Activated gamma-delta T cell (primary cell): ENCODE results near the gene AK5.
"Not testable (repeated sequence)": the region's sequence is repeated elsewhere in the genome, so short reads cannot be mapped to it uniquely, and the experiment has no call there.

Experiments used
- DNase-seq: peaks from one replicate; lab custom pipeline; 2025; lab: John Stamatoyannopoulos, UW

Gene AK5

DNA sequence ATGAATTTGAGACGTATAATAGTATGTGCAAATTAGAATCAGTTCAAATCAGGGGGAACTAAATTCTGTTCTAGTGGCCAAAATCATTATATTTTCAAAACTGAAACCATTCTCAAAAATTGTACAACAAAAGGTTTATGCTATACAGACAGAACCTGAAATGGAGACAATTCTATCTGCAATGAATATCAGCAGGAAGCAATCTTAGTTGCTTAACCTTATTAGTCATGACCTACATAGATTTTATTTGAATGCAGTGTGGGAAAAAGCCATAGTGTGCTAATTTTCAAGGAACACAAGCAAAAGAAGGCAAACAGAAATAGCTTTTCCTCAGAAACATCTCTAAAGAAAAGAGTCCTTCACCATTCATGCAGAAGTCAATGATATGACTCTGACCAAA lies 6.5 kb downstream of the AK5 start:
- DNase-seq, result no peak

DNA sequence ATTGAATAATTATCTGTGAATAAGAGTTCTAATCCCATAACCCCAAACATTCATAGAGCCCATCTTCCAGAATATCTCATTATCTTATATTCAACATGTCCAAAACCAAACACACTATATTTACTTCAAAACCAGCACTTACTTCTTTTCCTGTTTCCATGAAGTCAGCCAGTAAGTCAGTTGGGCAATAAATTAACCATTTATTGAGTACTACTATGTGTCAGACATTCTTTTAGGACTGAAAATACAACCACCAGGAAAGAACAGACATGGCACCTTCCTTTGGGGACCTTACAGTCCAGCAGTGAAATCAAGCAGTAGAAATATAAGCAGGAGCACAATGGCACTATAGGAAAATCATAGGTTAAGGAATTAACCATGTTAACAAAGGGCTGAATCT lies 8.8 kb downstream of the AK5 start:
- no peak for DNase-seq

DNA sequence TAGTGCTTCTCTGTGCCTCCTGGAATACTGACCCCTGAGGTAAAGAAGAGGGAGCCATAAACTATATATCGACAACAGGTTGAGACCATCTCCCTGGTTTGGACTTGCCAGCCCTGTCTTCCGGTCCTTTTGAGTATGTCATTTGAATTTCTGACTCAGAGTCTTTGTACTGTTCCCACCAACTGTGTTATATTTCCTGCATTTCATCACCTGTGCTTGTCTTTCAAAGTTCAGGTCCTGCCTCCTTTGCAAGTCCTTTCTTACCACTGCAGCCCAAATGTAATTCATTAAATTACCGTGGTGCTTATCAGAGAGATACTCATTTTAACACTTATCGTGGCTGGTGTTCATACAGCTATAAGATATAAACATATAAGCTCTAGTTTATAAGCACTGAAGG lies 10.7 kb downstream of the AK5 start:
- DNase-seq, result no peak

GRCh38 chr1:77300566-77300965 lies 18.7 kb downstream of the AK5 start:
- DNase-seq, result no peak

GRCh38 chr1:77303387-77303786 lies 21.6 kb downstream of the AK5 start:
- DNase-seq, result no peak

- no peak for DNase-seq
These were observed 27.2 kb downstream of the AK5 start for GRCh38 chr1:77308889-77309621.

- no peak for DNase-seq
These were observed 29.1 kb downstream of the AK5 start for GRCh38 chr1:77310924-77311323.

DNA sequence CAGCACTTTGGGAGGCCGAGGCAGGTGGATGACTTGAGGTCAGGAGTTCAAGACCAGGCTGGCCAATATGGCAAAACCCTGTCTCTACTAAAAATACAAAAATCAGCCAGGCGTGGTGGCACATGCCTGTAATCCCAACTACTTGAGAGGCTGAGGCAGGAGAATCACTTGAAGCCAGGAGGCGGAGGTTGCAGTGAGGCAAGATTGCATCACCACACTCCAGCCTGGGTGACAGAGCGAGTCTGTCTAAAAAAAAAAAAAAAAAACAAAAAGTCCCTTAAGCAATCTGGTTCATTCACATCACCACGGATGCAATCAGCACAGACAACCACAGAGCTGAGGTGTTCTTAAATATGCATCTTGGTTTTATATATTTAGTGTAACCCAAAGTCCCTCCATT lies 30.5 kb downstream of the AK5 start:
- not testable (repeated sequence) for DNase-seq

DNA sequence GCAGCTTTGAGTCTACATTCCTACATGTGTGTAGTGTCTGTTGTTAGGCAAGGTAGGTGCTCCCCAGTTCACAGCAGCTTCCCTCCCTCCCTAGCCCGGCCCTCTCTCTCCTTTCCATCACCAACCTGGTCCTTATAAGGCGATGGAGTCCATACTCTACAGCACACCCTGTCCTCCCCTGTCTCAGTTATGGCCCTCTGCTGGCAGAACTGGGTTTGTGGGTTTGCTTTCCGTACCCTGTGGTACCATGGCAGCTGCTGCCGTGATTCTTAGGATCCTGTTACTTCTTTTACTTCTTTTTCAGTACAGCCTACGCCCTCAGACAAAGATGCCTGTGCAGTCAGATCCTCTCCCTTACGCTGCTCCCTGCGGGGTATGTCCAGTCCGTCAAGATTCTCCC lies 31.7 kb downstream of the AK5 start:
- no peak for DNase-seq

DNA sequence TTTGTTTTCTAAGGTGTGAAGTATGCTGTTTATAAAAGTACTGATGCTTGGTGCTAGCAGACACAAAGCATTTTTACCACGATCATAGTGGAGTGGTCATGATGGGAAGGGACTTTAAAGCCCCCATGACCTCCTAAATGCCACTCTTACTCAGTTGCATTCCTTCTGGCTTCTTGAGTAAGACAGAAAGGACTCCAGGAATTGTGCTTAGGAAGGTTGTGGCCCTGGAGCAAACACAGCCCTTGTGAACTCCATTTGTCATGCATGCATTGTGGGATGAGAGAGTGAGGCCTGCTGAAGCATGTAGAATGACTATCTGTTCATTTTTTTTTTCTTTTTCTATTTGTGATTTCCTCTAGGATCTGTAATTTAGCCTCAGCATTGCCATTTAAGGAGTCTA lies 34.2 kb downstream of the AK5 start:
- DNase-seq, result no peak

GRCh38 chr1:77316966-77317365 lies 35.1 kb downstream of the AK5 start:
- DNase-seq, result no peak

GRCh38 chr1:77319036-77319705 lies 37.4 kb downstream of the AK5 start:
- DNase-seq, result no peak

DNA sequence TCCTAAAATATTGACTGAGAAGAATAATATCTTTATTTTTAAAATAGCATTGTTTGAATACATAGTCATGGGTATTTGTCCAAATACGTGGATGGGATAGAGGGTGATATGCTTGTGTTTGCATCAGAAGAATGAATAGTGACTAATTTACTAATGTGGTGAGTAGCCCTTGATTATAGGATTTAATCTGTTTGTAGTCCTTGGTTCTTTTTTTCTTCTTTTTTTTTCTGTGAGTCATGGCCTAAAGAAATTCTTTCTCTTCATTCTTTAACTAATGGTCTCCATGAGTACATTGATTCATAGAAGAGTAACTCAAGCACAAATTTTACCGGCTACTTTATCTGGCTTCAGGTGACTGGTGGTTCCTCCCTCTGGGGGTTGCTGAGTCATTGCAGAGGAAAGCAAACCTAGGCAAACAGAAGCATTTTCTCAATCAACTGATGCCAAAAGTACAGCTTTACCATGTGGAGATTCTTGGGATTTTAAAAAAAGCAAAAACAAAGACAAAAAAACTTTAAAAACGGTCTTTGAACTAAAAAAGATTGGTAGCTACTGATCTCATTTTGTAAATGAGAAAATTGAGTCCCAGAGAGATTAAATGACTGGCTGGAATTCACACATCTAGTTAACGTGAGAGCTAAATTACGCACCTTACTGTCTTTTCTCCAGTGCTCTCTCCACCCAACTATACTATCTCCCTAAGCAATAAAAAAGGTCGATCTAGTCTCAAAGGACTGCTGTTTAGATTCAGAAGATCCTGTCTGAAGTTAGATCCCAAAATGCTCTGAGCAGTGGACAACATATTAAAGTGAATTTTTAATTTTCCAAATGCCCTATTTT lies 40.5 kb downstream of the AK5 start:
- DNase-seq, result no peak

DNA sequence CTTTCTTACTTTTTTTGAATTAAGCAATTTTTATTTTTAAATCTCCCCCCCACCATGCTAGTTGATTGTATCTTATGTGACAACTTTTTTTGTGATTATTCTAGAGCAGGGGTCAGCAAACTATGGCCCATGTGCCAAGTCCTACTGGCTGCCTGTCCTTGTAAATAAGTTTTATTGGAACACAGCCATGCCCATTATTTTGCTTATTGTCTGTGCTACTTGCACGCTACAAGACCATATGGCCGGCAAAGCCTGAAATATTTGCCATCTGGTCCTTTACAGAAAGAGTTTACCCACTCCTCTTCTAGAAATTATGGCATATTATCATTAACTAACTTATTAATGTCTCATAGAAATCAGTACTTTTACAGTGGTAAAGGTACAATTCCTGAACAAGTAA lies 51.7 kb downstream of the AK5 start:
- no peak for DNase-seq

- DNase-seq, result no peak
These were observed 54.9 kb downstream of the AK5 start for GRCh38 chr1:77336729-77337128.

- DNase-seq, result no peak
These were observed 57.5 kb downstream of the AK5 start for GRCh38 chr1:77339326-77339725.

GRCh38 chr1:77341195-77341594 lies 59.4 kb downstream of the AK5 start:
- no peak for DNase-seq

GRCh38 chr1:77342745-77343144 lies 60.9 kb downstream of the AK5 start:
- DNase-seq, result no peak

GRCh38 chr1:77347646-77348045 lies 65.8 kb downstream of the AK5 start:
- no peak for DNase-seq

DNA sequence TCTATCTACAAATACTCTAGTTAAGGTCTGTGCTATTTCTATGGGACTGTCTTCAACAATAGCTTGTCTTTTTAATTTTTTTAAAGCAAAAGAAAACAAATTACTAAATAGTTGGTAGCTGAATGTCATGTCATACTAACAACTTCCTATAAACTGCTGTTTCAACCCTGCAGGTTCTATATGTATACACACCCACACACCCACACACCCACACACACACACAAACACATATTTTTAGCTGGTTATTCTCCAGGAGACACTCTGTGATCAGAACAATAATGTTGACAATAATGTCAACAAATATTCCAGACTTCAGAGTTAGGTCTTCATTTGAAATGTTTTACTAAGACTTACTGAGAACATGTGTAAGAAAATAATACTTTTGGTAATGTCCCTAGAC lies 66.7 kb downstream of the AK5 start:
- DNase-seq, result no peak

GRCh38 chr1:77349275-77349674 lies 67.5 kb downstream of the AK5 start:
- no peak for DNase-seq

- no peak for DNase-seq
These were observed 68.4 kb downstream of the AK5 start for GRCh38 chr1:77350012-77350770.
